Prostate gland (tissue), 2 donors: ENCODE measurements around the gene ITGA6.

Source experiments
- POLR2A ChIP-seq: fragments of 450-650 bp; IDR thresholded peaks from one replicate; pipeline ENCODE4 v1.6.1; 2016; ENCODE audit warnings: antibody characterized with exemption, mild to moderate bottlenecking
- POLR2AphosphoS5 ChIP-seq: sonication (generic); formaldehyde crosslinking; IDR thresholded peaks from one replicate; pipeline ENCODE4 v1.6.1; 2017; ENCODE audit warnings: antibody characterized with exemption
- TF ChIP-seq, protein P1 (sequence below), 4 experiments: fragments of 200-600 bp in 2 of 4; fragments of 450-650 bp in 2 of 4; sonication (generic) in 2 of 4; IDR thresholded peaks; 1 replicate in 3 of 4; 2 replicates in 1 of 4; pipeline ENCODE4 v1.5.1; 2016 to 2019; ENCODE audit warnings: antibody characterized with exemption in 4 of 4, mild to moderate bottlenecking in 2 of 4, moderate library complexity in 2 of 4

DNA sequence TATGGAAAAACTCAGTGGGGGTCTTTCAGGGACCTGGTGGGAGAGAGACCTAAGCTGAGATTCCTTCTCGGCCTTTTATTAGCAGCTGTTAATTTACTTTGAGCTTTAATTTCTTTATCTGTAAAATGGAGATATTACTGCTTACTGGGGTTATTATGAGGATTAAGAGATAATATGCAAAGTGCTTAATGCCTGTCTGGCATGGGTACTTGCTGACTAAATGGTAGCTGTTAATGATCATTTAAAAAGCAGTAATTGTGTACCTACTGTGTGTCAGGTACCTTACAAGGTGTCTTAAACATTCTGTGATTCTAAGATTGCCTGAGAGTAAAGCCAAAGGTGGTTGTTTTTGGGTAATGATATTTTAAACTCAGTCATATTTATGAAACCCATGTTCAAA is 2.6 kb downstream of the ITGA6 start:
- TF ChIP-seq POLR2A (no peak), POLR2AphosphoS5 (no peak)
- TF ChIP-seq, protein P1, sequence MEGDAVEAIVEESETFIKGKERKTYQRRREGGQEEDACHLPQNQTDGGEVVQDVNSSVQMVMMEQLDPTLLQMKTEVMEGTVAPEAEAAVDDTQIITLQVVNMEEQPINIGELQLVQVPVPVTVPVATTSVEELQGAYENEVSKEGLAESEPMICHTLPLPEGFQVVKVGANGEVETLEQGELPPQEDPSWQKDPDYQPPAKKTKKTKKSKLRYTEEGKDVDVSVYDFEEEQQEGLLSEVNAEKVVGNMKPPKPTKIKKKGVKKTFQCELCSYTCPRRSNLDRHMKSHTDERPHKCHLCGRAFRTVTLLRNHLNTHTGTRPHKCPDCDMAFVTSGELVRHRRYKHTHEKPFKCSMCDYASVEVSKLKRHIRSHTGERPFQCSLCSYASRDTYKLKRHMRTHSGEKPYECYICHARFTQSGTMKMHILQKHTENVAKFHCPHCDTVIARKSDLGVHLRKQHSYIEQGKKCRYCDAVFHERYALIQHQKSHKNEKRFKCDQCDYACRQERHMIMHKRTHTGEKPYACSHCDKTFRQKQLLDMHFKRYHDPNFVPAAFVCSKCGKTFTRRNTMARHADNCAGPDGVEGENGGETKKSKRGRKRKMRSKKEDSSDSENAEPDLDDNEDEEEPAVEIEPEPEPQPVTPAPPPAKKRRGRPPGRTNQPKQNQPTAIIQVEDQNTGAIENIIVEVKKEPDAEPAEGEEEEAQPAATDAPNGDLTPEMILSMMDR (IDR thresholded peaks at IDR 0.05) = no peak
